A549 (cell line): ENCODE measurements around the gene RRAS. TPM values are rescaled to one million over a fixed set of nuclear protein-coding genes. Genes with fewer than 3 reads are reported as not detected.

Source experiments
- ATAC-seq, 2 experiments: fragments of 200-7000 bp in 1 of 2; fragments of >200 bp in 1 of 2; cut with Nextera tagmentation in 1 of 2; cut with Tn5 transposase in 1 of 2; 3 replicates each; pipeline versions ENCODE4 v1.8.0 to v1.9.1; 2018 to 2020; ENCODE audit warnings: mild to moderate bottlenecking in 1 of 2, moderate library complexity in 1 of 2
- CTCF ChIA-PET: fragments of 300-600 bp; sonication (Branson Sonifier 250); formaldehyde crosslinking; extraction: SDS; loops from one replicate; lab custom pipeline; 2021; ENCODE audit warnings: antibody characterized with exemption, inconsistent platforms; lab: Yijun Ruan, JAX
- POLR2A ChIA-PET: fragments of 350-600 bp; formaldehyde crosslinking; extraction: SDS; loops from one replicate; lab custom pipeline; 2021; ENCODE audit warnings: antibody characterized with exemption, inconsistent platforms; lab: Yijun Ruan, JAX
- DNase-seq, 2 experiments: peaks; one replicate each; pipeline versions ENCODE4 v3.0.0 to v3.0.0-alpha.2; 2011 to 2016; ENCODE audit warnings: low read depth in 1 of 2, low spot score in 1 of 2
- FAIRE-seq: peaks from 2 replicates; lab custom pipeline; 2011; peaks lifted over from hg19 to GRCh38; lab: Jason Lieb, UNC
- H3K27ac ChIP-seq, 2 experiments: fragments of >200 bp; sonication (Bioruptor Twin); formaldehyde crosslinking; 3 replicates each; pipeline ENCODE4 v1.5.1; 2016 to 2017
- H3K4me1 ChIP-seq: fragments of >200 bp; sonication (Bioruptor Twin); formaldehyde crosslinking; 3 replicates; pipeline ENCODE4 v1.6.1; 2016
- H3K4me2 ChIP-seq: fragments of >200 bp; sonication (Bioruptor Twin); formaldehyde crosslinking; 3 replicates; pipeline ENCODE4 v1.6.1; 2016
- H3K4me3 ChIP-seq: fragments of >200 bp; sonication (Bioruptor Twin); formaldehyde crosslinking; 3 replicates; pipeline ENCODE4 v1.5.1; 2016
- H3K9me3 ChIP-seq: fragments of >200 bp; sonication (Bioruptor Twin); formaldehyde crosslinking; 3 replicates; pipeline ENCODE4 v1.6.1; 2016
- CBX2 ChIP-seq: fragments of 200-600 bp; sonication (generic); IDR thresholded peaks from 2 replicates; pipeline ENCODE4 v1.6.1; 2016; ENCODE audit warnings: low read depth, mild to moderate bottlenecking, borderline replicate concordance
- EHMT2 ChIP-seq: fragments of 200-600 bp; sonication (generic); IDR thresholded peaks from 2 replicates; pipeline ENCODE4 v1.6.1; 2016; ENCODE audit warnings: antibody characterized with exemption, low read depth, mild to moderate bottlenecking, moderate library complexity
- EP300 ChIP-seq, 2 experiments: fragments of >200 bp; sonication (Bioruptor Twin); formaldehyde crosslinking; IDR thresholded peaks; 2 replicates in 1 of 2; 3 replicates in 1 of 2; pipeline ENCODE4 v1.6.1; 2016 to 2017
- FOSB ChIP-seq: fragments of 250-450 bp; sonication (Bioruptor Pico); IDR thresholded peaks from 2 replicates; pipeline ENCODE4 v1.5.0; 2020; ENCODE audit warnings: mild to moderate bottlenecking, moderate library complexity
- FOXS1 ChIP-seq: fragments of 250-450 bp; sonication (Bioruptor Pico); IDR thresholded peaks from 2 replicates; pipeline ENCODE4 v1.5.0; 2020; ENCODE audit warnings: mild to moderate bottlenecking, moderate library complexity
- HDAC2 ChIP-seq: fragments of 200-600 bp; sonication (generic); IDR thresholded peaks from 2 replicates; pipeline ENCODE4 v1.6.1; 2016
- HEYL ChIP-seq: fragments of 250-450 bp; sonication (Bioruptor Pico); IDR thresholded peaks from 2 replicates; pipeline ENCODE4 v1.8.0; 2021; ENCODE audit warnings: mild to moderate bottlenecking, moderate library complexity
- HOXA7 ChIP-seq: fragments of 250-450 bp; sonication (Bioruptor Pico); IDR thresholded peaks from 2 replicates; pipeline ENCODE4 v1.5.0; 2020; ENCODE audit warnings: mild to moderate bottlenecking, moderate library complexity
- MAZ ChIP-seq: fragments of 150-350 bp; IDR thresholded peaks from 2 replicates; pipeline ENCODE4 v1.6.1; 2014; ENCODE audit warnings: antibody characterized with exemption, low read depth, low read length, borderline replicate concordance
- NR3C1 ChIP-seq: fragments of >200 bp; sonication (Bioruptor Twin); formaldehyde crosslinking; IDR thresholded peaks from 3 replicates; pipeline ENCODE4 v1.6.1; 2017
- POLR2AphosphoS2 ChIP-seq: conservative IDR thresholded peaks from 2 replicates; pipeline ENCODE4 v1.6.1; 2012; ENCODE audit warnings: low read length, improper control_type of control experiment, inconsistent platforms
- RAD21 ChIP-seq, 2 experiments: fragments of >200 bp in 1 of 2; sonication (Bioruptor Twin) in 1 of 2; formaldehyde crosslinking in 1 of 2; IDR thresholded peaks in 1 of 2; conservative IDR thresholded peaks in 1 of 2; 2 replicates in 1 of 2; 3 replicates in 1 of 2; pipeline ENCODE4 v1.6.1; 2012 to 2018; ENCODE audit warnings: inconsistent platforms in 1 of 2
- RFX5 ChIP-seq: fragments of 450-650 bp; IDR thresholded peaks from 2 replicates; pipeline ENCODE4 v1.7.1; 2014; ENCODE audit warnings: antibody characterized with exemption, mild to moderate bottlenecking, moderate library complexity
- RNF2 ChIP-seq: fragments of 200-600 bp; sonication (generic); IDR thresholded peaks from 2 replicates; pipeline ENCODE4 v1.6.1; 2016; ENCODE audit warnings: low read depth, mild to moderate bottlenecking, antibody characterized with exemption, moderate library complexity, borderline replicate concordance
- ZC3H11A ChIP-seq: fragments of 450-650 bp; IDR thresholded peaks from 2 replicates; pipeline ENCODE4 v1.6.1; 2014; ENCODE audit warnings: antibody characterized with exemption, mild to moderate bottlenecking
- ZNF302 ChIP-seq: fragments of 250-450 bp; sonication (Bioruptor Pico); IDR thresholded peaks from 2 replicates; pipeline ENCODE4 v1.9.0; 2021; ENCODE audit warnings: inconsistent platforms, mild to moderate bottlenecking, moderate library complexity
- ZSCAN20 ChIP-seq: fragments of 250-450 bp; sonication (Bioruptor Pico); IDR thresholded peaks from 2 replicates; pipeline ENCODE4 v1.8.0; 2022; ENCODE audit warnings: mild to moderate bottlenecking, moderate library complexity
- WGBS: methylation state at CpG from one replicate; pipeline ENCODE4 v1.1.6; 2017; ENCODE audit errors: missing lambda C conversion rate; 5-methylcytosine and 5-hydroxymethylcytosine counted together
- polyA plus RNA-seq, 4 experiments: library from polyadenylated mRNA; depleted of rRNA in 3 of 4; stranded (reverse); fragments of >200 nt; fragmentation: RNase III in 1 of 4; extraction: RNeasy Plus Mini Kit Qiagen cat#74134 plus additional on column Dnase treatment in 1 of 4; gene quantifications; 2 replicates in 3 of 4; 3 replicates in 1 of 4; pipeline ENCODE4 v1.2.3, GENCODE V29; 2011 to 2017
- TF ChIP-seq, protein P1 (sequence below): fragments of 250-450 bp; sonication (Bioruptor Pico); IDR thresholded peaks from 2 replicates; pipeline ENCODE4 v1.5.0; 2021; ENCODE audit warnings: mild to moderate bottlenecking, moderate library complexity, borderline replicate concordance
- TF ChIP-seq, protein P2 (sequence below): IDR thresholded peaks from 2 replicates; pipeline ENCODE4 v1.6.1; 2012; ENCODE audit warnings: low read depth, borderline replicate concordance
- TF ChIP-seq, protein P3 (sequence below): fragments of 250-450 bp; sonication (Bioruptor Pico); IDR thresholded peaks from 2 replicates; pipeline ENCODE4 v1.5.0; 2020; ENCODE audit warnings: low read depth, mild to moderate bottlenecking, moderate library complexity
- TF ChIP-seq, protein P4 (sequence below): fragments of >200 bp; sonication (Bioruptor Twin); formaldehyde crosslinking; IDR thresholded peaks from 2 replicates; pipeline ENCODE4 v1.6.1; 2016
- TF ChIP-seq, protein P5 (sequence below): fragments of 150-350 bp; IDR thresholded peaks from 2 replicates; pipeline ENCODE4 v1.6.1; 2014; ENCODE audit warnings: low read depth, mild to moderate bottlenecking, low read length
- TF ChIP-seq, protein P6 (sequence below): IDR thresholded peaks from 2 replicates; pipeline ENCODE4 v1.6.1; 2012
- TF ChIP-seq, protein P7 (sequence below): fragments of 450-650 bp; IDR thresholded peaks from 2 replicates; pipeline ENCODE4 v1.6.1; 2014; ENCODE audit warnings: antibody characterized with exemption

The RRAS gene
- polyA plus RNA-seq, 2 of the 4 experiments (the other 2 are of a cell fraction), result 47.6 to 49.2 TPM

DNA sequence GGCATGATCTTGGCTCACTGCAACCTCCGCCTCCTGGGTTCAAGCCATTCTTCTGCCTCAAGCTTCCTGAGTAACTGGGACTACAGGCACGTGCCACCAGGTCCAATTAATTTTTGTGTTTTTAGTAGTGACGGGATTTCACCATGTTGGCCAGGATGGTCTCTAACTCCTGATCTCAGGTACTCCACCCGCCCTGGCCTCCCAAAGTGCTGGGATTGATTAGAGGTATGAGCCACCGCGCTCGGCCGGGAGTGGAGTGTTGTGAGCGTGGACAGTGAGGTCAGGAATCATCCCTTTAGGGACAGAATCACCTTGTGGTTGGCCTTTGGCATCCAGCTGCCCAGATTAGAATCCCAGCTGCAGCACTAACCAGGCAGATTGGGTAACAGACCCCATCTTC is 10.3 kb downstream of the RRAS start:
- Histone ChIP-seq H3K4me1 (no peaks in the 10 kb centered on the region), H3K4me3 (no peak overlapping the region), H3K9me3 (no peaks in the 10 kb centered on the region), H3K27ac (no peak overlapping the region), H3K4me2 (no peak overlapping the region)
- 96% methylated on average over 9 of the region's 9 CpGs for WGBS
- ATAC-seq (no peak), DNase-seq (no peak), FAIRE-seq (no peak)
- ChIA-PET CTCF (interaction anchor here (0.6 to 1.6 kb wide), 5 partner anchors 12 to 126 kb away, joined by 3 to 6 read pairs (median 3); no protein-coding TSS in a partner anchor), POLR2A (interaction anchor here (1.1 to 1.6 kb wide), 3 partner anchors 11 to 39 kb away, joined by 3 to 5 read pairs (median 5); partner anchors contain the start of genes PRR12, RRAS and SCAF1)
- TF ChIP-seq FOSB (CRISPR knock-in tag) (no peak), ZC3H11A (no peak), NR3C1 (no peak), MAZ (no peak), POLR2AphosphoS2 (no peak), RAD21 (conservative IDR thresholded peaks at IDR 0.05 in 1 of 2, IDR thresholded peaks at IDR 0.05 in 1 of 2) (no peak)
- TF ChIP-seq, protein P1, sequence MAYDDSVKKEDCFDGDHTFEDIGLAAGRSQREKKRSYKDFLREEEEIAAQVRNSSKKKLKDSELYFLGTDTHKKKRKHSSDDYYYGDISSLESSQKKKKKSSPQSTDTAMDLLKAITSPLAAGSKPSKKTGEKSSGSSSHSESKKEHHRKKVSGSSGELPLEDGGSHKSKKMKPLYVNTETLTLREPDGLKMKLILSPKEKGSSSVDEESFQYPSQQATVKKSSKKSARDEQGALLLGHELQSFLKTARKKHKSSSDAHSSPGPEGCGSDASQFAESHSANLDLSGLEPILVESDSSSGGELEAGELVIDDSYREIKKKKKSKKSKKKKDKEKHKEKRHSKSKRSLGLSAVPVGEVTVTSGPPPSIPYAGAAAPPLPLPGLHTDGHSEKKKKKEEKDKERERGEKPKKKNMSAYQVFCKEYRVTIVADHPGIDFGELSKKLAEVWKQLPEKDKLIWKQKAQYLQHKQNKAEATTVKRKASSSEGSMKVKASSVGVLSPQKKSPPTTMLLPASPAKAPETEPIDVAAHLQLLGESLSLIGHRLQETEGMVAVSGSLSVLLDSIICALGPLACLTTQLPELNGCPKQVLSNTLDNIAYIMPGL, result no peak
- TF ChIP-seq, protein P2, sequence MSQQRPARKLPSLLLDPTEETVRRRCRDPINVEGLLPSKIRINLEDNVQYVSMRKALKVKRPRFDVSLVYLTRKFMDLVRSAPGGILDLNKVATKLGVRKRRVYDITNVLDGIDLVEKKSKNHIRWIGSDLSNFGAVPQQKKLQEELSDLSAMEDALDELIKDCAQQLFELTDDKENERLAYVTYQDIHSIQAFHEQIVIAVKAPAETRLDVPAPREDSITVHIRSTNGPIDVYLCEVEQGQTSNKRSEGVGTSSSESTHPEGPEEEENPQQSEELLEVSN, result no peak

DNA sequence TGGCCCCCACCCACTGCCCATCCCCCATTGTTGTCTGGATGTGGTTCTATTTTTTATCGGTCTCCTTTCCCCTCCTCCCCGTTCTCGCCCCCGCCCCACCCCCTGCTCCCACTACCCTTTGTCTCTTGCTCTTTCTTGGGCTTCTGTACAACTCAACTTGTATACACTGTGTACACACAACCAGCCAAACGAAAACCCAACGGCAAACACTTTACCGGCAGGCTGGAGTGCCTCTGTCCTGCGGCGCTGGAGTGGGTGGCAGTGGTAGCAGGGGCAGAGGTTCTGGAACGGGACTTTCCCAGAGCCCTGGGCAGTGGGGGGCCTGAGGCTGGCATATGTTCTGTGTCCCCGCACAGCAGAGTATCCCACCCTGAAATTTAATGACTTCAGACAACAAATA is 13.7 kb downstream of the RRAS start:
- TF ChIP-seq CBX2 (no peak), RNF2 (no peak), HDAC2 (no peak), ZSCAN20 (no peak), ZNF302 (CRISPR knock-in tag) (no peak), EP300 (IDR thresholded peaks at IDR 0.05) (no peak), HEYL (CRISPR knock-in tag) (no peak), FOSB (CRISPR knock-in tag) (no peak), FOXS1 (no peak), HOXA7 (no peak), NR3C1 (no peak), EHMT2 (no peak), RFX5 (no peak)
- TF ChIP-seq, protein P3, sequence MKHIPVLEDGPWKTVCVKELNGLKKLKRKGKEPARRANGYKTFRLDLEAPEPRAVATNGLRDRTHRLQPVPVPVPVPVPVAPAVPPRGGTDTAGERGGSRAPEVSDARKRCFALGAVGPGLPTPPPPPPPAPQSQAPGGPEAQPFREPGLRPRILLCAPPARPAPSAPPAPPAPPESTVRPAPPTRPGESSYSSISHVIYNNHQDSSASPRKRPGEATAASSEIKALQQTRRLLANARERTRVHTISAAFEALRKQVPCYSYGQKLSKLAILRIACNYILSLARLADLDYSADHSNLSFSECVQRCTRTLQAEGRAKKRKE (CRISPR knock-in tag), result no peak
- TF ChIP-seq, protein P4, sequence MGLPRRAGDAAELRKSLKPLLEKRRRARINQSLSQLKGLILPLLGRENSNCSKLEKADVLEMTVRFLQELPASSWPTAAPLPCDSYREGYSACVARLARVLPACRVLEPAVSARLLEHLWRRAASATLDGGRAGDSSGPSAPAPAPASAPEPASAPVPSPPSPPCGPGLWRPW, result no peak
- TF ChIP-seq, protein P5, sequence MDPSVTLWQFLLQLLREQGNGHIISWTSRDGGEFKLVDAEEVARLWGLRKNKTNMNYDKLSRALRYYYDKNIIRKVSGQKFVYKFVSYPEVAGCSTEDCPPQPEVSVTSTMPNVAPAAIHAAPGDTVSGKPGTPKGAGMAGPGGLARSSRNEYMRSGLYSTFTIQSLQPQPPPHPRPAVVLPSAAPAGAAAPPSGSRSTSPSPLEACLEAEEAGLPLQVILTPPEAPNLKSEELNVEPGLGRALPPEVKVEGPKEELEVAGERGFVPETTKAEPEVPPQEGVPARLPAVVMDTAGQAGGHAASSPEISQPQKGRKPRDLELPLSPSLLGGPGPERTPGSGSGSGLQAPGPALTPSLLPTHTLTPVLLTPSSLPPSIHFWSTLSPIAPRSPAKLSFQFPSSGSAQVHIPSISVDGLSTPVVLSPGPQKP, result no peak
- TF ChIP-seq, protein P6, sequence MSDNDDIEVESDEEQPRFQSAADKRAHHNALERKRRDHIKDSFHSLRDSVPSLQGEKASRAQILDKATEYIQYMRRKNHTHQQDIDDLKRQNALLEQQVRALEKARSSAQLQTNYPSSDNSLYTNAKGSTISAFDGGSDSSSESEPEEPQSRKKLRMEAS, result no peak
- TF ChIP-seq, protein P2, result no peak
- TF ChIP-seq, protein P7, sequence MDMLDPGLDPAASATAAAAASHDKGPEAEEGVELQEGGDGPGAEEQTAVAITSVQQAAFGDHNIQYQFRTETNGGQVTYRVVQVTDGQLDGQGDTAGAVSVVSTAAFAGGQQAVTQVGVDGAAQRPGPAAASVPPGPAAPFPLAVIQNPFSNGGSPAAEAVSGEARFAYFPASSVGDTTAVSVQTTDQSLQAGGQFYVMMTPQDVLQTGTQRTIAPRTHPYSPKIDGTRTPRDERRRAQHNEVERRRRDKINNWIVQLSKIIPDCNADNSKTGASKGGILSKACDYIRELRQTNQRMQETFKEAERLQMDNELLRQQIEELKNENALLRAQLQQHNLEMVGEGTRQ, result no peak
- ATAC-seq, result no peak
- ChIA-PET CTCF (interaction anchor here (0.6 to 2.5 kb wide), 4 partner anchors 10 to 57 kb away, joined by 3 to 11 read pairs (median 5); no protein-coding TSS in a partner anchor), POLR2A (no interaction called here)
- H3K4me2 ChIP-seq, result no peak overlapping the region
- H3K4me1 ChIP-seq, result no peaks in the 10 kb centered on the region
- no peaks in the 10 kb centered on the region for H3K9me3 ChIP-seq
- no peak overlapping the region for H3K4me3 ChIP-seq
- no peak for DNase-seq
- WGBS, result 83% methylated on average over 9 of the region's 11 CpGs
- no peak for FAIRE-seq
- H3K27ac ChIP-seq, result no peak overlapping the region
